HG03378 (cell line): Measurements from ENCODE around the gene TTLL3.
"Not testable (repeated sequence)": the region's sequence is repeated elsewhere in the genome, so short reads cannot be mapped to it uniquely, and the experiment has no call there.

ENCODE experiments used
- ATAC-seq: cut with Tn5 transposase; IDR thresholded peaks from one replicate; pipeline ENCODE4 v1.9.1; 2021; ENCODE audit warnings: mild to moderate bottlenecking, moderate library complexity; ENCODE audit not compliant: unreplicated experiment

The TTLL3 gene

DNA sequence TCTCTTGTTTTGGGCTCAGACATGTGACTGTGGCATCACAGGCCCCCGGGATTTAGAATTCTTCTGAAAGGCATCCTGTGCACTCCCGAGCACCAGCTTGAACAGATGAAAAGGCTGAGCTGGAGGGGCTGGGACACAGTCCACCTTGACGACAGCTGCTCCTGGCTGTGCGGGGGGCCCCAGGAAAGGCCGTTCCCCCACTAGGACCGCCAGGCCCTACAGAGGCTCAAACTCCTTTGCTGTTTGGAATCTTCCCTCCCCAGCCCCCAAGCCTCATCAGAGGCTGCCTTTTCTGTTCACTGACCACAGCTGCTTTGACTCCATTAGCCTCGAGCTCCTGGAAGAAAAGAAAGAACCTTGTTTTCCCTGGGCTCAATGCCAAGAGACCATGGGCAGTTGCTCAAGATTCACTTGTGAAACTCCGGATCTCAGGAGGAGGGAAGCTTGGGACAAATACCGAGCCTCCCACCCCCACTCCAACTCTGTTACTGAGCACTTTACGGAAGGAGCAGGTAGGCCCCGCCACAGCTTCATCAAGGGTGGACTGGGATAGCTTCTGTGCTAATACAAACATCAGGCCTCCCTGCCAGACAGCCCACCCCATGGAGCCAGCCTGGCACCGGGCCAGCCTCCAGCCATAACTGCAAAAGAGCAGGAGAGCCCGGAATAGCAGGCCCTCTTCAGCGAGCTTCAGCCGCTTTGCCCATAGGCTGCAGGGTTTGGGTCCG is 54.3 kb downstream of the TTLL3 start:
- no peak for ATAC-seq

- ATAC-seq, result not testable (repeated sequence)
These were observed 55.1 kb downstream of the TTLL3 start for GRCh38 chr3:9865125-9865637.

- no peak for ATAC-seq
These were observed 56.6 kb downstream of the TTLL3 start for GRCh38 chr3:9866639-9867038.

DNA sequence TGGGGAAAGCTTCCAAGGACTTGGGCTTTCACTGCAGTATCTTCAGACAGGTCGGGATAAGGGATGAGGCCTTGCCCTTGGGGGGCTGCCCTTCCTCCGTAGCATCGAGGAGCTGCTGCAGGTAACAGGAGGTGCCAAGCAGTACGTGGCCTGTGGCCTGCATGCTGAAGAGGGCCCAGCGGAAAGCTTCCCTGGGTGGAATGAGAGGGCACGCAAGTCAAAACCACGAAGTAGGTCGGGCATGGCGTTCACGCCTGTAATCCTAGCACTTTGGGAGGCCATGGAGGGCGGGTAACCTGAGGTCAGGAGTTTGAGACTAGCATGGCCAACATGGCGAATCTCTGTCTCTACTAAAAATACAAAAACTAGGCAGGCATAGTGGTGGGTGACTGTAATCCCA is 57.0 kb downstream of the TTLL3 start:
- ATAC-seq, result no peak

DNA sequence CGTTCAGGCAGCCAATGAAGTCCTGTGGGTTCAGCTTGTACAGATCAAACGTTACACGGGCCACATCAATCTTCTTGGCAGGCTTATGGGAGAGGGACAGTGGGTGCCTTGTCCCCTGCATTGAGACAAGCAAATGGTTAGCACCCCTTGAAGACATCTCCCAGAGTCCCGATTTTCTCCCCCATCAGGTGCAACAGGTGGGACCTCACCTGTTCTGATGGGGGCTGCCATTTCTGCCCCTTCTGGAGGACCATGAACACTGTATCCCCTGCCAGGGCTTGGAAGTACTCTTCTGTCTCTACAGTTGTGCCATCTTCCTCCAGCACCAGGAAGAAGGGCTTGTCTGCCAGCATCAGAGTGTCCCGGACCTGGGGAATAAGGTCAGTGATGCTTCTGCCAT is 59.9 kb downstream of the TTLL3 start:
- ATAC-seq, result no peak

DNA sequence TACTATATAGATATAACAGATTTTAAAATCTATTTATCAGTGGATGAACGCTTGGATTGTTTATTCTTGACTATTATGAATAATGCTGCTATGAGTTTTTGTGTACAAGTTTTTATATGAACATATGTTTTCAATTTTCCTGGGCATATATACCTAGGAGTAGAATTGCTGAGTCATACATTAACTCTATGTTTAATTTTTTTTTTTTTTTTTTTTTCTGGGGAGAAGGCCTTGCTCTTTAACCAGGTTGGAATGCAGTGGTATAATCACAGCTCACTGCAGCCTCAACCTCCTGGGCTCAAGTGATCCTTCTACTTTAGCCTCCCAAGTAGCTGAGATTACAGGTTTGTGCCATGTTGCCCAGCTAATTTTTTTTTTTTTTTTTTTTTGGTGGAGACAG is 60.9 kb downstream of the TTLL3 start:
- no peak for ATAC-seq

DNA sequence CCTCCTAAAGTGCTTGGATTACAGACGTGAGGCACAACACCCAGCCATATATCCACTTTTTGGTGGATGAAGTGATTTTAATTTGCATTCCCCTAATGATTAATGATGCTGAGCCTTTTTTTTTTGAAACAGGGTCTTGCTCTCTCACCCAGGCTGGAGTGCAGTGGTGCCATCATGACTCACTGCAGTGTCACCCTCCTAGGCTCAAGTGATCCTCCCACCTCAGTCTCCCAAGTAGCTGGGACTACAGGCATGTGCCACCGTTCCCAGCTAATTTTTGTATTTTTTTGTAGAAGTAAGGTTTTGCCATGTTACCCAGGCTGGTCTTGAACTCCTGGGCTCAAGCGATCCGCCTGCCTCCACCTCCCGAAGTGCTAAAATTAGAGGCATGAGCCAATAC is 62.0 kb downstream of the TTLL3 start:
- ATAC-seq, result not testable (repeated sequence)

GRCh38 chr3:9875448-9875847 is 65.4 kb downstream of the TTLL3 start:
- ATAC-seq, result no peak

DNA sequence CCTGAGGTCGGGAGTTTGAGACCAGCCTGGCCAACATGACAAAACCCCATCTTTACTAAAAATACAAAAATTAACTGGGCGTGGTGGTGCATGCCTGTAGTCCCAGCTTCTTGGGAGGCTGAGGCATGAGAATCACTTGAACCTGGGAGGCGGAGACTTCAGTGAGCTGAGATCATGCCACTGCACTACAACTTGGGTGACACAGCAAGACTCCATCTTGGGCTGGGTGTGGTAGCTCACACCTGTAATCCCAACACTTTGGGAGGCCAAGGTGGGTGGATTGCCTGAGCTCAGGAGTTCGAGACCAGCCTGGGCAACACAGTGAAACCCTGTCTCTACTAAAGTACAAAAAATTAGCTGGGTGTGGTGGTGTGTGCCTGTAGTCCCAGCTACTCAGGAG is 66.2 kb downstream of the TTLL3 start:
- ATAC-seq, result not testable (repeated sequence)

GRCh38 chr3:9876991-9877390 is 66.9 kb downstream of the TTLL3 start:
- no peak for ATAC-seq

DNA sequence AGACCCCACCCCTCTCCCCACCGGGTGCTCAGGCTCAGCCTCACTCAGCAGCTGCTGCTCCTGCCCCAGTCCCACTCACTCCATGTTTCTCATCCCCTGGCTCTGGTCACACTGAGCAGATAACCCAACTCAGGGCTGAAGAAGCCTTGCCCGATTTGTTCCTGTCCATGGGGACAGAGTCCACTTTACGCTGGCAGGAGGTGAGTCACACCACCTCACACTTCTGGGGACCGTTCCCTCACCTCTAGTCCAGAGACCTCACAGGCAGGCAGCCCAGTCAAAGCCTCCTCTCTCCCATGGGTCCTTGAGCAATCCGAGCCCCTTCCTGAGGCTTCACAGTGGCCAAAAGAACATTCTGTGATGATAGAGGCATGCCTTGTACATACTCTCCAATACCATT is 68.6 kb downstream of the TTLL3 start:
- no peak for ATAC-seq

DNA sequence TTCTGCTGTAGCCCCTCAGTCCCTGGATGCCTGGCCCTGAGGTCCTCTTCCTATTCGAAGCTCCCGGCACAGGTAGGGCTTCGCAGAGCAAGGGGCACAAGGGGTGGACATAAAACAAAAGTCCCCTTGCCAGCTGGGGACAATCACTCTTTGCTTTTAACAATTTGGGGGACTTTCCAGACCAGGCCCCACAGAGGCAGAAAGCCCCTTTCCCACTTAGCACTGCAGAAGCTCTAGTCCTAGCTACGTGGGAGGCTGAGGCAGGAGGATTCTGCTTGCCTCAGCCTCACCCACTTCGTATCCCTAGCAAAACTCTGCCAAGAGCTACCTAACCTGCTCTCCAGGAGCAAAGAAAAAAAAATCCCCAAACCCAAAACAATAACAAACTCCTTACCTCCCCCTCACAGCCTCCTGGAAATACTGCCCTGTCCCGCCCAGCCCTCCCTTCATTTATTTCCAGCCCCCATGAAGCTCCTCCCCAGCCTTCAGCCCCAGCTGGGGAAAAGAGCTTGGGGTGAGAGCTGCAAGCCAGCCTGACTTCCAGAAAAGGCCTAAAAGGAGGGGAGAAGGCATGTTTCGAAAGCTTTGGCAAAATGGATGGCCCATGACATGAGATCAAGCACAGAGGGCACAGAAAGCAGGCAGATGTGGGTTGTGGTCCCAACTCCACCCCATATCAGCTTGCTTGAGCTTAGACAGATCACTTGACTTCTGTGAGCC is 69.9 kb downstream of the TTLL3 start, which contains the start of gene CIDEC:
CIDEC (minus strand) TSS at position 424 of the 720 bp plus-strand sequence. CDS start 1,767 bp downstream, outside the sequence.
- ATAC-seq, result no peak

DNA sequence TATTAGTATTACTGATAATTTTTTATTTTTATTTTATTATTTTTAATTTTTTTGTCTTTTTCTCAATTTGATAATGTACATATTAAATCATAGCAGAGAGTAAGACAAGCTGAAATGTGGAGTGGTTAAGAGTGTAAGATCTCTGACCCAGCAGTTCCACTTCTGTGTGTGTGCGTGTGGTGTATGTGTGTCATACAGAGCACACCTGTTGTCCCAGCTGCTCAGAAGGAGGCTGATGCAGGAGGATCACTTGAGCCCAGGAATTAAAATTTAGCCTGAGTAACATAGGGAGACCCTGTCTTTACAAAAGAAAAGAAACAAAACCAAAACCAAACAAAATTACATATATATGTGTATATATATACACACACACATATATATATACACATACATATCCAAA is 71.4 kb downstream of the TTLL3 start:
- ATAC-seq, result no peak

GRCh38 chr3:9883706-9884554 is 73.9 kb downstream of the TTLL3 start:
- ATAC-seq, result no peak

DNA sequence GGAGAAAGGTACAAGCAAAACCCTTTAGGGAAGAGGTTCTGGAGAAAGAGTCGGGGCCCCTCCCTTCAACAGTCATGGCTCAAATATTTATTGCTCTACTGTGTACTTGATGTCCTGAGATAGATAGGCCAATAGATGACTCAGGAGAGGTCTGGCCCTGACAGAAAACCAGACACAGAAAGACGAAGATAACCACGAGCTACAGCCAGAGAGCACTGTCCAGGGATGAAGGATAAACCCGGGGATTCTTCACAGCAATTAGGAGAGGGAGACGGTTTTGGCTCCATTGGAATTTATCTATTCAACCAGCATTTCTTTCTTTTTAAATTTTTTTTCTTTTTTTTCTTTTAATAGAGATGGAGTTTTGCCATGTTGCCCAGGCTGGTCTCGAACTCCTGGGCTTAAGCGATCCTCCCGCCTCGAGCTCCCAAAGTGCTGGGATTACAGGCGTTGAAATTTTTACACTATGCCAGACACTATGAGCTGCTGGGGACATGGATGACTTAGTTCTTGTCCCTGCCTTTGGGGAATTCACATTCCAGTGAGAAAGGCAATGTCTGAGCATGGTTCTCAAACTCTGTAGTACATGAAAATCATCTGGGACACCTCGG is 74.6 kb downstream of the TTLL3 start:
- ATAC-seq, result no peak
